Kidney capillary endothelial cell (primary cell): ENCODE data around the gene TBX18.

ENCODE experiments used
- DNase-seq: peaks from one replicate; pipeline ENCODE4 v3.0.0-alpha.2; 2018; ENCODE audit warnings: low spot score

The TBX18 gene

DNA sequence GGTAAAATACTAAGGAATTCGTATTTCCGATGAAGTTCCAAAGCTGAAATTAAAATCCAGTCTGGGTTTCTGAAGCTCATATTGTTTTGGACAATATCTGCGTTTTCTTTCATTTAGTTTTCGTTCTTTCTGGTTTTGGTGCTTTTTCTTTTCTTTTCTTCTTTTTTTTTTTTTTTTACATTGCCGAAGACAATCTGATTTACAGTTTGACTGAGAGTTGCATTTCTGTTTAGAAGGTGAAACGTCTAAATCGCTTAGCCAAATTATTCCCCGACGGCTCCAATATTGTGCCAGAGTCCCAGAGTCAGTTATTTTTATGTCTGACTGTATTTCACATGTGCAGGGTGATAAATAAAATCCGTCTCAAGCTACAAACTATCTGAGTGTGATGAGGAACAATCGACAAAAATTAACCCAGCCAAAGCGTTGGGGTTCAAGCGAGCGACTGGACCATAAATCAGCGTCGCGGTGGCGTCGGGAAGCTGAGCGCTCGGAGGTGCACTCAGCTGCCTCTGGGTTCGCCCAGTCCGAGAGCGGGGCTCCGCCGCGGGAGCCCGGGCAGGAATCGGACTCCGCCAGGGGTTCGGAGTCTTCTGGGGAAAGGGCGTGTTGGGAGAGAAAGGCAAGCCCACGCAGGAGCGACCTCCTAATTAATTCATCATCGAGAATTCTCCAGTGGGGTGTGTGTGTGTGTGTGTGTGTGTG is 8.2 kb upstream of the TBX18 start:
- no peak for DNase-seq

DNA sequence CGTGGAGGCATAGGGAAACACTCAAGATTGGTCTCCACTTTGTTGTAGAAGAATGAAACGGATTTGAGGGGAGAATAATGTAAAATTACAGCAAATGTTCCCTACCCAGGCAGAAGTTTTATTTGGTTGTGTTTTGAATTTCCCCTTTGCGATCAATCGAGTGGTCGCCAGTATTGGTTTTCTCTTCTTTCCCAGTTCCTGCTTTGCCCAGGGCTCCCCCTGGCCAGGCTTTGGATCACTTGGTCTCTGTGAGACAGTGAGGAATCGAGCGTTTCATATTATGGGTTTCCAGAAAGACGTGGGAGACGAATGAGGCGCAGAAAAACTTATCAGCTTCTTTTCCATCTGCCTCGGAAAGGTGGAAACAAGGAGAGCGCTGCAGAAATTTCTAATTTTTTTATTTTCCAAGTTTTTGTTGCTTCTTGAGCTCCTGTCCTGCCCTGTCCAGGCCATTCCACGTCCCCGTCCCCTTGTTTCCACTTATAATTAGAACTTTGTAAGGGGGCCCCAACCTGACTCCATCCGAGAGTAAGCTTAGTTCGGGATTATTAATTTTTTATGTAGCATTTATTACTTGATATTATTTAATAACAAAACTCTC is 7.5 kb upstream of the TBX18 start:
- DNase-seq = no peak

DNA sequence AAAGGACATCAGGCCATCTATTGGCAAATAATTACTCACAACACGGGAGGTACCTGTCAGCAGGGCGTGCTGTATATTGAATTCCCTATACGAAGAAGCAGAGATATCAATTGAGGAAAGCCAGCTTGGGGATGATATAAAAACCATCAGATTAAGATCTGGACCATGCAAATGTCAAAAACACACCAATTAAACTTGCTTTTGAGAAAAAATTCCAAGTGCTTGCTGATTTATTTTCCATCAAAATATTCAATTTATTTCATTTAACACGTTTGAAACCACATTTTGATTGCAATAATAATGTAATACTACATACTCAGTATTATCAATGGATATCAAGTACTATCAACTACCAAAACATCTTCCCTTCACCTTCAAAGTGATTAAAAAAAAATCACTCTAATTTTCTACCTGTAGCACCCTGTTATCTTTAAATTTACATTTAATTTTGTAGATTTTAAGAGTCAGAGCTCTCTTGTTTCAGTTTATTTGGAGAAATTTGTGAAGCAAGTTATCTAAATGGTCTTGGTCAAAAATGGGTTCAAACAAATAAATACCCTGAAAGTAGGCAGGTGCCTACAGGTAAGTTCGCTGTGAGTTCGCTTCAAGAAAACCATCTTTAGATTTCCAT is 6.8 kb upstream of the TBX18 start:
- DNase-seq = no peak

DNA sequence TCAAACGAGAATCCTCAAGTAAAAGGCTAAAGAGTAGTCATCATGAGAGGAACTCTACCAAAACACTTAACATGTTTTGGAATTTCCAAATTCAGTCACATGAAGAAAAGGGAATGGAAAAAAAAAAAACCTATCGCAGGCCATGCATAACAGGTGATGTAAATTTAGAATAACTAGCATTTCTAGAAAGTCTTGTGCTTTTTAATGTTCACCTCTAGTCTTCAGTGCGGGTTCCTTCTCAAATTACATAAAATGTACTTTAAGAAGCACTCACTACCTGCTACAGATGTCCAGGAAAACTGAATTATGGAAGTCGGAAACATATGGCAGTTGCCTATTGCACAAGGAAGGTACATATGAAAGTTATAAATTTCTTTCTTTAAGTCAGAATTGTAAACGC is 6.1 kb upstream of the TBX18 start:
- DNase-seq = no peak

DNA sequence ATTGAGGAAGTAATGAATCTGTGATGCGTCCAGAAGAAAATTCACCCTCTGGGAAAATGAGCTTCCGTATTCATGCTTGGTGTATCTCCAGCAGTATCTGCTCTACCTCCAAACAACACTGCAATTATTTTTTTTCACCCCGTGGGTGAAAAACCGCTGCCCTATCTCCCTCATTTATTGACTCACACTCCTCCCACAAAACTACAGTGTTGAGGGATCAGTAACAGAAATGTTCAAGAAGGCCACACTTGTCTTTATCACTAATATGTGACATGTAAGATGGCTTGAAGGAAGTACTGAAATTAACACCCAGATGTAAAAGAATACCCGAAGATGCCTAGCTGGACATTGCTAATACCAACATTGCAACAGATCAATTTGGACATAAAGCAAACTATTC is 4.9 kb upstream of the TBX18 start:
- no peak for DNase-seq

DNA sequence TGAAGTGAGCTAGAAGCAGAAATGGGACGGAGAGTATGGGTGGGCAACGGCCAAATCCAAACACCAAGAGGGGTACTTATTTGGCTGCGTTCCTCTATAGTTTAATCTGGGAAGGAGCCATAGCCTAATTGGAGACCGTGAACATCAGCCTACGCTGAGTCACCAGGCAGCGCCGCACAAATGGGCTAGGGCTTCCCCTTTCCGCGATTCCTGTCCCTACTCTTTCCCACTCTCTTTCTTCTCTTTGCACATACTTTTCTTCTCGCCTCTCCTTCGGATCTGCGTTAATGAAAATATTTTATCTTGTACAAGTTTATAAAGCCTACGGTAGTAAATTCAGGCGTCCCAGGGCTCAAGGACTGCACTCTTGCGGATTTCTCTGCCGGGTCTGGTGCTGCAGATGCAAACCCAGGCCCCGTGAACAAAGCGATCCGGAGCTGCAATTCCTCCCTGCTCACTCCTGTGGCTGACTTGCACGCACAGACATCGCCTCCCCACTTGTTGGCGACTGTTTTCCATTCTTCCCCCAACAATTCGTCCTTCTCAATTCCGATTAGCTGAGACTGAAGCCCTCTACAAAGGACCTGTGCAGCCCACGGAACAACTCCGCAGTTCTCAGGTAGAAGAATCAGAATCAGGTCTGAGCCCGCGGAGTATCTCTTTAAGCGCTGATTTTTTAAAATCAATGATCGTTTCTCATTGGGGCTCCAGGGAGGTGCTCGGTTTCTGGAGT is 4.2 kb upstream of the TBX18 start:
- DNase-seq = no peak

DNA sequence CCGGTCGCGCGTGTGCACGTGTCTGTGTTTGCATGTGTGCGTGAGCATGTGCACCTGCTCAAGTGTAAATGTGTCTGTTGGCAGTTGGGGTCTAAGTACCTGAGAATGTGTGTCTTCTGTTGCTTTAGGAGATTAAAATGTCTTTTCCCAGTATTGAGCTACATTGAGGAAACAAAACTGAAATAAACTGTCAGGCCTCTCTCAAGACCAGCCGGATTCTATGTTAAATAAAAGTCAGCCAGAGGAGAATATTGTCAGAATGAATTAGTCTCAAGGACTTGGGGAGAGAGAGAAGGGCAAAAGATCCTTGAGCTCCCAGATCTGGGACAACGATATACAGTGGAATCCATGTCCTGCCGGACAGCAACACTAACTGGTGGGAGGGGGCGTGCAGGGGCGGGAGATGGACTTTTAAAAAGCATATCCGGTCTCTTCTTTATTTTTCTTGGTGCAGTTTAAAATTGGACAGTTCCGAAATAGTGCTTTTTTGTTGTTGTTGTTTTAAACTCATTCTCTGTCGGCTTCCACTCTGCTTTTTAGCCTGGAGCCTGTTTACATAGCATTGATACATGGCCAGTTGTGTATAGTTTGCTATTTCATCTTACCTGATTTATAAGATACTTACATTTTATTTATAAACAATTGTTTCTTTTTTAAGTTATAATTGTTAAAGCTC is 3.3 kb upstream of the TBX18 start:
- DNase-seq = no peak

DNA sequence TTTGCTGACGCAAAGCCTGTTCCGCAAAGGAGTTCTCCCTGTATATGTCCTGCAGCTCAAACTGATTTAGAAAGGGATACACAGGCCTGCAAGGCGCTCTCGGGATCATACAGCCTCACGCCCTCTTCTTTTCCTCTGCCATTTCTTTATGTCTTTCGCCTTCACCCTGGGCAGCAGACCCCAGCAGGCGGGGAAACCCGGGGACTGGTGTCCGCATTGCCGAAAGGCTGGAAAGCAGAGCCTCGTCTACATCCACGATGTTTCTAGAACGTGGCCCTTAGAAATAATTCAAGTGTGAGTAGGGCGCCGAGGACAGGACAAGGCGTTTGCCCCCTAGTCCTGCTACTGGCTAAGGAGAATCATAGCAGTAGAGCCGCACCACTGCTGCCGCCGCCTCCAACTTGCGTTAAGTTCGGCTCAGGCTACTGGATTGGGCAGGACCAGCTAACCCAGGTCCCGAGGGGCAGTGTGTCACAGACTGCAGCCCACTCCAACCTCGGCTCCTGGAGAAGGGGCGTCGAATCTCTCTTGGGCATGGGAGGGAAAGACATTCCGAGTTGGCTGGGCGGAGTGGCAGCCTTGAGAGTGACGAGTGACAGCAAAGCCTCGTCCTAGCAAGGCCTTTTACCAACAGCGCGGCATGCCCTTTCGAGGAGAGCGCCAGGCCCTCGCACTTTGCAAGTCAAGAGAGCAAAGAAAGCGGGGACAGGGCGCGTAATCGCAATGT is 2.6 kb upstream of the TBX18 start:
- no peak for DNase-seq

DNA sequence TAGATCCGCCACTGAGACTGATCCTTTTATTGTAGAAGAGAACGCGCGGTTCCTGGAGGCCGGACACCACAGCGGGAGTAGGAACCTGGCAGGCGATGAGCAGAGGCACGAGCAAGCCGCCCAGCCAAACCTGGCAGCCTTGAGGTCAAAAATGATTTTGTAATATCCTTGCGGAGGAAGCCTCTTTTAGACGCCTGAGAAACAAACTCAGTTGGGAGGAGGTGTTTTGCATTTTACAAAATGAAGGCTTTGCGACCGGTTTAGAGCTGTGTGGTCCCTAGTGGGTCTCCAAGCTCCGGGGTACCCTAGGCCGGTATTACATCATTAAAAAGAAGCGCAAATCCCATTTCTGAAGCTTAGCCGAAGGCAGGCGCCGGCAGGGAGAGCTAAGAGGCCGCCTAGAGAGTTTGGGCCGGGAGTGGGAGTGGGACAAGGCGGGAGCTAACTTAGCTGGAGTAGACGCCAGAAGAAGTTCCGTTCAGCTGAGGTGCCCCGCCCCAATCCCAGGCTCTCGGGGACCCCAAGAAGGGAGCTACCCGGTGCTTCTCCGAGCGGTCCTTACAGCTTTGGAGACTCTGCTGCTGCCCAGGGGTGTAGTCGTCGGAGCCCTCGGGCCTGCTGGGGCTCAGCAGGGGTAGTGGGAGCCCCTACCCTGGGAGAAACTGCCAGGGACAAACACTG is 1.9 kb upstream of the TBX18 start:
- DNase-seq = no peak

DNA sequence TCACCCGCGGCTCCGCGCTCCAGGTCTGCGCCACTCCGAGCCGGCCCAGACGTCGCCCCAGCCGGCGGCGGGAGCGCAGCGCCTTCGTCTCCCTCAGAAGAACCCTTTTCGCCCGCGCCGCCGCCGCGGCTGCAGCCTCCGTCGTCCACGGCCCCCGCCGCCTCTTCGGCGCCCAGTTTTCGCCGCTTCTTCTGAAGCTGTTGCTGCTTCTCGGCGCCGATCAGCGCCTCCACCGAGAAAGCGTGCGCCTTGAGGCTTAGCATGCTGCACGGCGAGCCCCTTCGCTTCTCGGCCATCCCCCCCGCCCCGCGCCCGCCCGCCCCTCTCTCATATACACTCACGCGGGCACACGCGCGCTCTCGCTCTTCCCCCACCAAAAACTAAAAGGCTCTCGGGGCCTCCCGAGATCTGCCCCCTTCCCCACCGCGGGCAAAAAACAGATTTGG is 489 bp downstream of the TBX18 start:
- DNase-seq = no peak

DNA sequence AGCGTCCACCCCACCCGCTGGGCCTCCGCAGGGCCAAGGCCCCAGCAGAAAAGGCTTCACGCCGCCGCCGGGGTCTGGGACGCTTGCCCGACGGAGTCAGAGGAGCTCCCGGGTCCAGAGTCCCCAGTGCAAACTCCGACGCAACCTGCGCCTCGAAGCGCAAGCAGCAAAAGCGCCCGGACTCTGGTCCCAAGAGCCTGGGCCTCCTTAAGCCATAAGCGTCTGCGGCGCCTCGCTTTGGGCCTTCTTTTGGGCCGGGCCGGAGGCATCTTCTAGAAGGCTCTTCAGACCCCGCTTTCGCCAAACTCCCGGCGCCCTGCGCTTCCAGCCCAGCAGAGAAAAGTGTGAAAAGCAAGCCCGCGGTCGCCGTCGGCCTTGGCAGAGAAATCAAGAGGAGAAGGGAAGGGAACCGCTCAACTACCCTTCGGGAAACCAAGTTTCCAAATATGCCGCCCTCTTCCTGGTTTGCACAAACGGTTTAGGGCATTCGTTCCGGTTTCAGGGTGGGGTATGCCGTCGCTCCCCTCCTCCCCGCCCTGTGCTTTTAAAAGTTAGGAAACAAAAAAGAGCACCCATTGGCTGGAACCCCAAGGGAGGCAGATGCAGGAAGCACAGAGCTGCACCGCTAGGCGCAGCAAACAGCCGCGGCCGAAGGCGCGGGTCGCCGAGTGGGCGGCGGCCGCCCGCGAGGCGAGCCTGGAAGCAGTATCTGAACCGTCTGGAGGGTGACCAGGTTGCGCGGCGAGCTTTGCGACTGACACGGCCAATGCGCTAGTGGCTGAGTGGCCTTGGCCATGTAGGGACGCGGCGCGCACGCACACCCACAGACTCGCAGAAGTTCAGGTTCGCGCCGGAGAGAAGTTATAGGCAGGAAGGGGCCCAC is 1.2 kb downstream of the TBX18 start:
- no peak for DNase-seq

DNA sequence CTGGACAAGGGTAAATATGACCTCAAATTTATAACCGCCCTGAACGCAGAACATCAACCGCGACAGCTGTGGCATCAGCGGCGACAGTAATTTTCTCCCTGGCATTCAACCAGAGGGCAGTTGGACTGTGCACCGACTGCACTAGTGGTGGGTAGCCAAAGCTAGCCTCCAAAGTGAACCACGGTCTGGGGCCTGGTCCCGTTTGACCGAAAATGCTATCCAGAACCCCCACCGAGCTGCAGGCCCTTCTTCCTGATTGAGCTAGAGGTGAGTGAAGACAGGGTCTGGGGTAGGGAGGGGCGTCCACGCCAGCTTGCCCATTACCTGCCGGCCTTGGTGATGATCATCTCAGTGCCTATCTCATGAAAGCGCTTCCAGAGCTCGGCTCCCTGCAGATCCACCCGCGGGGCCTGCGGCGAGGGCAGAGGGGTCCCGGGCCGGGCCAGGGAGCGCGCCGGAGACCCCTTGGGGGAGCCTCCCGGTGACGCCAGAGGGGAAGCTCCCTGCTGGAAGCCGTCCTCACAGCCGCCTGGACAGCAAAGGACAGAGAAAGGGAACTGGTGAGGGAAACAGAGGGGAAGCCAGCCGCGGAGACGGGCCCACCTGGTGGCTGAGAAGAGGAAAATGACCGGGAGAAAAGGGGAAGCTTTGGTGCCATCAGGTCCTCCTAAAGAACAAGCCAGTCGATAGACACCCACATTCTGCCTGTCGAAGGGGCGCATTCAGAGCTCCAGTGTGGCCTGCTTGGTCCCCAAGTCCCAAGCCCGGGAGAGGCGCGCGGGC is 2.0 kb downstream of the TBX18 start:
- no peak for DNase-seq

DNA sequence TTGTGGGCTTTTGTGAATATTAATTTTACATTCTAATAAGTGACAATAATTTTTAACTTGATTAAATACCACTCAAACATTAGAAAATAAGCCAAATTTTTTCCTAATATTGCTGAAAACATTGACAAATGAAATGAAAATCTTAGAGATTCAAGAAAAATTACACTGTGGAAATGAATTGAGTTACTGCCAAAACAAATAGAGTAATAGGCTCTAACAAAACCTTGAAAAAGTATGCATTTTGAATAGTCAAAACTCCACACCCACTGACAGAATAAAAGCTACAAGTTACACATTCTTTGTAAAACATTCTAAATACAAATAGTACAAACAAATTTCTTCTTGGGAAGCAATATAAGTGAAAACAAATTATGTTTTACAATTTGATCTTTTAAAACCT is 5.9 kb downstream of the TBX18 start:
- DNase-seq = no peak

DNA sequence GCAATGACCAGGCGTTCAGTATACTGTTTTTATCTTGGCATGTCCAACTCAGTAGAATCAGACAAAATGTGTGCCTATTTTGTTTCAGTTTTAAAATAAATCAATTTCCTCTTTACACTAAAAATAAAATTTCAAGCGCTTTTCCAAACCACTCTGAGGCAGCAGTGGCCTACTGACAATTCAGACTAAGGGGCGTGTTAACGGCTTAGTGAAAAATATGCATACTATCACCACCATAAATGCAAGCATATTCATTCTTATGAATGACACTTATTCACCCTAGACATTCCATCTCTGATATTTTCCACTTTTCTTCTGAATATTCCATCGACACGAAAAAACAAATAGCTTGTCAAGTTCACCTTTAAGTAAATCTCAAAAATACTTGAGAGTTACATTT is 7.5 kb downstream of the TBX18 start:
- no peak for DNase-seq

DNA sequence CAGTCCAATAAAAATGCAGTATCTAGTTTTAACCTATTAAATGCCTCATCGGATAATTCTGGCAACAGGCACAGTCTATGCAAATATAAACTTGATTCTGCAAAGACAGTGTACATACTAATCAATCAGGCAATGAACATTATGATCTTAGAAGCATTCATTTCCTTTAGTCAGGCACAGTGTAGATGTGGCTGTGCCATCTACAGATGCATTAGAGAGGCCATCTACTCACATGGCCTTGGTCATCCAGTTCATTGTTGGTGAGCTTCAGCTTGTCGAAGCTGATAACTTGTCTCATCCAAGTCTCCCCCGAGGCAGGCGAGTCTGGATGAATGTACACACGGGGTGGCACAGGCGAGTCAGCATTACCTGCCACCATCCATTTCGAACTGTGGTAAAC is 7.9 kb downstream of the TBX18 start:
- no peak for DNase-seq

DNA sequence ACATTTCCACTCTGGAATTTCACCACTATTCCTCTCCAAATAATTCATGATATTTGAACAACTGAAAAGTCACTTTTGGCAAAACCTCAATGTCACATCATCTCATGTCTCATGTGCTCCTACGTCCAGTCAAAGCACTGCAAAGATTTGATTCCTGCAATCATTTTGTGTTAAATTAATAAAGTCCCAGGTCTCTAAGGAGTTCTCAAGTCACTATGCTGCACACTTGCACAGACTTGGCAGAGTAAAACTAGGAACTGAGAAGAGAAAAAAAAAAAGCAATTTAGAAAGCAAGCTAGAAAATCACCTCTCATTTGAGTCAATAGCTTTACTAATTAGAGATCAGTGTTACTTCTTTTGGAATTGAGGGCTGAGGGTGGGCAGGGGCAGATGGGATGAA is 11.2 kb downstream of the TBX18 start:
- DNase-seq = no peak

DNA sequence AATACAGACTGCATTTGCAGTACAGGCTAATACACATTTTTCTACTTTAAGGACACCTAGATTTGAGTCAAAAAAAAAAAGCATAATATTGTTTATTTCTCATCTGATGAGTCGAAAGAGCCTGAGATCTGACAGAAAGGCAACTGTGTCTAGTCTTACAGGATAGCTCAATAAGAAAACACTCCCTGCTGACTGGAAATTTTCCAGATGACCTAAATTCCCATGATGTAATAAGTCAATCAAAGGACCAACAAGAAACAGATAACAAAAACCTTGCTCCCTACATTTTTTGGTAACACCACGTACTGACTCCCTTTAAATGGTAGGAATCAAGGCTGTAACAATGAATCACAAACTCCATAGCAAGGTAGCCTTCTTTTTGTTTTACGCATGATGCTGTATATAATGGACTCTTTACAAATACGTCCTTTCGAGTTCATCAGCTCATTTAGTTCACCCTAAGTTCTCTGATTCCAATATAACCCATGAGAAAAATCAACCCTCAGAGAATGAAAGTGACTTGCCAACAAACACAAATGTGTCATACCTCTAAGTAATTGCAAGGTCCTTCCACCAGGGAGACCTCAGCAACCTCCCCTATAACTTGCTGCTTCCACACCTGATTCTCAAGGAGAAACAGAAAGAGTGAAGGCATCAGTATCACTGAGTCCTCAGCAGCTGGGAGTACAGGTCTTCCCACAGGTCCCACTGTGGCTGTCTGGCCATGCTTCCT is 12.1 kb downstream of the TBX18 start:
- no peak for DNase-seq

DNA sequence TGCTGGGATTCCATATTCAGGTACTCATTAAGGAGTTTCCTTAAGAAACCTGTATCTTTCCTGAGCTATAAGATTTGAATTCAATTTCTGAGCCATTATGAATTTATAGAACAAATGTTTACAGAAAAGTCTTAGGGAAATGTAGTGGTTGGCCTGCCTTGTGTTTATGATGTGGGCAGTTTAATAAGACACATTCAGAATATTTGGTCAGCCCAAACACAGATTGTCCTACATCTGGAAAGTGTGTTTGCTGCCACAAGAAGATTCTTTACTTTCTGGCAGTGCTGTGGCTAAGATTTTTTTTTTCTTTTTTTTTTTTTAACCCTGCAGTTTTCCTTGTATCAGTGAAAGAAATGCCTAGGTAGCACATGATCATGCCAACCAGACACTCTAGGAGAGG is 15.2 kb downstream of the TBX18 start:
- DNase-seq = no peak

DNA sequence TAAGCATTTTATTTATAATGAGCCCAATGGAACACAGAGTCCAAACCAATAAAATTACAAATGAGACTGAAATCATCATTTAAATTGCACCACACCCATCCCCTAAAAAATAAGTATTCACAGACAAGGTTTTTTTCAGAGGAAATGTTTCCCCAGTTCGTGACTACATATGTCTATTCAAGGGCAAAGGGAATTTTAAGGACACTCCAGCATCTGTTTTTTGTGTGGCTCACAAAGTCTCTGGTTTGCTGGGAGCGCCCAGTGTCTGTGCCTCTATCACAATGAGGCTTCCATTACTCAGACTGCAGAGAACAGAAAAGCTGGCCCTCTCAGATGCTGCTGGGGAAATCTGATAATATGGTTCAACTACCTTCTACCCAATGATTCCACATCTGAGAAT is 16.0 kb downstream of the TBX18 start:
- no peak for DNase-seq
